HG03064 (cell line): ENCODE data around the gene MSH3.
"Not testable (repeated sequence)": the region's sequence is repeated elsewhere in the genome, so short reads cannot be mapped to it uniquely, and the experiment has no call there.

ENCODE experiments used
- ATAC-seq: cut with Tn5 transposase; IDR thresholded peaks from one replicate; pipeline ENCODE4 v1.9.1; 2021; ENCODE audit warnings: low read depth; ENCODE audit not compliant: unreplicated experiment

MSH3 gene

GRCh38 chr5:80655231-80655774 is 851 bp downstream of the MSH3 start:
- ATAC-seq = no peak

- ATAC-seq = no peak
These were observed 2.0 kb downstream of the MSH3 start for GRCh38 chr5:80656425-80656824.

- no peak for ATAC-seq
These were observed 4.7 kb downstream of the MSH3 start for GRCh38 chr5:80659106-80659505.

- ATAC-seq = not testable (repeated sequence)
These were observed 6.2 kb downstream of the MSH3 start for GRCh38 chr5:80660661-80661060.

- no peak for ATAC-seq
These were observed 7.7 kb downstream of the MSH3 start for GRCh38 chr5:80662108-80662507.

- ATAC-seq = no peak
These were observed 10.6 kb downstream of the MSH3 start for GRCh38 chr5:80665057-80665456.

- ATAC-seq = no peak
These were observed 12.9 kb downstream of the MSH3 start for GRCh38 chr5:80667384-80667783.

- no peak for ATAC-seq
These were observed 13.8 kb downstream of the MSH3 start for GRCh38 chr5:80668016-80668969.

- no peak for ATAC-seq
These were observed 17.8 kb downstream of the MSH3 start for GRCh38 chr5:80672140-80672736.

GRCh38 chr5:80676706-80677105 is 22.3 kb downstream of the MSH3 start:
- no peak for ATAC-seq

GRCh38 chr5:80686757-80687156 is 32.3 kb downstream of the MSH3 start:
- no peak for ATAC-seq

- no peak for ATAC-seq
These were observed 34.4 kb downstream of the MSH3 start for GRCh38 chr5:80688648-80689420.

GRCh38 chr5:80689627-80690026 is 35.2 kb downstream of the MSH3 start:
- no peak for ATAC-seq

- ATAC-seq = no peak
These were observed 41.2 kb downstream of the MSH3 start for GRCh38 chr5:80695666-80696065.

GRCh38 chr5:80696450-80696849 is 42.0 kb downstream of the MSH3 start:
- no peak for ATAC-seq

GRCh38 chr5:80697100-80697499 is 42.6 kb downstream of the MSH3 start:
- ATAC-seq = no peak

GRCh38 chr5:80698369-80698768 is 43.9 kb downstream of the MSH3 start:
- no peak for ATAC-seq

GRCh38 chr5:80701597-80701996 is 47.1 kb downstream of the MSH3 start:
- no peak for ATAC-seq

- no peak for ATAC-seq
These were observed 48.8 kb downstream of the MSH3 start for GRCh38 chr5:80703291-80703690.

GRCh38 chr5:80703747-80704146 is 49.3 kb downstream of the MSH3 start:
- no peak for ATAC-seq

GRCh38 chr5:80704221-80704620 is 49.8 kb downstream of the MSH3 start:
- no peak for ATAC-seq
